Measurements from ENCODE around the gene ASCL5.

GRCh38 chr1:201069636-201070035 is 57.3 kb downstream of the ASCL5 start:
- TF ChIP-seq POLR2AphosphoS5 (IDR thresholded peaks at IDR 0.05; ENCODE audit: borderline replicate concordance, low read depth, low read length) (no peak), EZH2 (IDR thresholded peaks at IDR 0.05) (no peak), FOXP2 (optimal IDR thresholded peaks at IDR 0.05; ENCODE audit: control extremely low read depth, extremely low read length, insufficient read depth) (no peak)
